DOHH2 (cell line): Measurements from ENCODE around the gene COPS4.
A peak's percentile ranks its signal among the peaks of the same experiment; 100 is the strongest.
"Not testable (repeated sequence)": the region's sequence is repeated elsewhere in the genome, so short reads cannot be mapped to it uniquely, and the experiment has no call there.

ENCODE experiments used
- H3F3A ChIP-seq: fragments of 200-600 bp; sonication (generic), shearing (Covaris generic); 2 replicates; pipeline ENCODE4 v1.6.0; 2016; ENCODE audit warnings: antibody characterized with exemption, mild to moderate bottlenecking; ENCODE audit not compliant: control insufficient read depth, insufficient read depth
- H3K27ac ChIP-seq: fragments of 200-600 bp; sonication (generic); 2 replicates; pipeline ENCODE4 v1.5.1; 2014; ENCODE audit warnings: low read depth, mild to moderate bottlenecking, low read length, moderate library complexity
- H3K27me3 ChIP-seq: fragments of 200-600 bp; sonication (generic); 2 replicates; pipeline ENCODE4 v1.6.1; 2014; ENCODE audit warnings: mild to moderate bottlenecking, low read length, mixed read lengths; ENCODE audit not compliant: control insufficient read depth
- H3K36me3 ChIP-seq: fragments of 200-600 bp; sonication (generic); 2 replicates; pipeline ENCODE4 v1.6.1; 2014; ENCODE audit warnings: mild to moderate bottlenecking, low read length, moderate library complexity, mixed read lengths; ENCODE audit not compliant: control insufficient read depth
- H3K4me1 ChIP-seq: fragments of 200-600 bp; sonication (generic); 2 replicates; pipeline ENCODE4 v1.6.1; 2014; ENCODE audit warnings: mild to moderate bottlenecking, low read length, mixed read lengths; ENCODE audit not compliant: control insufficient read depth
- H3K4me2 ChIP-seq: fragments of 200-600 bp; sonication (generic); 2 replicates; pipeline ENCODE4 v1.6.0; 2014; ENCODE audit warnings: mild to moderate bottlenecking, low read length, moderate library complexity
- H3K4me3 ChIP-seq: fragments of 200-600 bp; sonication (generic); 2 replicates; pipeline ENCODE4 v1.5.1; 2014; ENCODE audit warnings: mild to moderate bottlenecking, low read length, mixed read lengths
- H3K79me2 ChIP-seq: fragments of 200-600 bp; sonication (generic); 2 replicates; pipeline ENCODE4 v1.6.1; 2014; ENCODE audit warnings: mild to moderate bottlenecking, low read length, mixed read lengths; ENCODE audit not compliant: control insufficient read depth
- H3K9me2 ChIP-seq: fragments of 200-600 bp; sonication (generic); replicated peaks from 2 replicates; pipeline ENCODE4 v1.6.1; 2014; ENCODE audit warnings: mild to moderate bottlenecking, low read length, mixed read lengths; ENCODE audit not compliant: control insufficient read depth
- H3K9me3 ChIP-seq: fragments of 200-600 bp; sonication (generic); 2 replicates; pipeline ENCODE4 v1.6.1; 2014; ENCODE audit warnings: antibody characterized with exemption, low read length, mixed read lengths; ENCODE audit not compliant: control insufficient read depth, insufficient read depth
- H4K20me1 ChIP-seq: fragments of 200-600 bp; sonication (generic); 2 replicates; pipeline ENCODE4 v1.6.0; 2014; ENCODE audit warnings: low read depth, mild to moderate bottlenecking, antibody characterized with exemption, low read length, moderate library complexity; ENCODE audit not compliant: control insufficient read depth, insufficient read depth
- CTCF ChIP-seq: fragments of 200-600 bp; sonication (generic); IDR thresholded peaks from one replicate; pipeline ENCODE4 v1.5.1; 2014; ENCODE audit warnings: antibody characterized with exemption, mild to moderate bottlenecking, low read depth, low read length; ENCODE audit not compliant: poor library complexity, severe bottlenecking
- EZH2phosphoT487 ChIP-seq: fragments of 200-600 bp; sonication (generic); IDR thresholded peaks from 2 replicates; pipeline ENCODE4 v1.6.1; 2017; ENCODE audit warnings: borderline replicate concordance, mild to moderate bottlenecking, antibody characterized with exemption, low read length, moderate library complexity, mixed read lengths

COPS4 gene

GRCh38 chr4:83074086-83074704, 39.2 kb downstream of the COPS4 start:
- Histone ChIP-seq H3K36me3 (peaks cover 12% of the 10 kb centered on the region), H3K4me1 (peaks cover 4% of the 10 kb centered on the region; the same call in 1 of the 2 replicates), H3K27me3 (no peaks in the 10 kb centered on the region), H4K20me1 (no peaks in the 10 kb centered on the region), H3K9me3 (no peaks in the 10 kb centered on the region), H3K79me2 (no peaks in the 10 kb centered on the region), H3K9me2 (no peaks in the 10 kb centered on the region), H3K27ac (no peak overlapping the region), H3K4me2 (peak overlapping the region; percentile 30; the same call in 1 of the 2 replicates), H3K4me3 (no peak overlapping the region), H3F3A (no peaks in the 10 kb centered on the region)
- TF ChIP-seq CTCF (peak; percentile 70), EZH2phosphoT487 (no peak)

GRCh38 chr4:83074783-83075182, 39.8 kb downstream of the COPS4 start:
- not testable (repeated sequence) for H4K20me1 ChIP-seq, H3F3A ChIP-seq, H3K27me3 ChIP-seq, H3K36me3 ChIP-seq, H3K9me3 ChIP-seq, H3K4me2 ChIP-seq, H3K4me3 ChIP-seq, H3K27ac ChIP-seq, H3K9me2 ChIP-seq, H3K4me1 ChIP-seq, H3K79me2 ChIP-seq

GRCh38 chr4:83075311-83076095, 40.5 kb downstream of the COPS4 start:
- Histone ChIP-seq H3K36me3 (peaks cover 10% of the 10 kb centered on the region), H4K20me1 (no peaks in the 10 kb centered on the region), H3K9me3 (no peaks in the 10 kb centered on the region), H3K4me1 (peaks cover 4% of the 10 kb centered on the region; the same call in 1 of the 2 replicates), H3K4me2 (no peak overlapping the region), H3K4me3 (no peak overlapping the region), H3K27me3 (no peaks in the 10 kb centered on the region), H3K79me2 (no peaks in the 10 kb centered on the region), H3K9me2 (no peaks in the 10 kb centered on the region), H3F3A (no peaks in the 10 kb centered on the region), H3K27ac (no peak overlapping the region)
- TF ChIP-seq EZH2phosphoT487 (no peak), CTCF (no peak)

DNA sequence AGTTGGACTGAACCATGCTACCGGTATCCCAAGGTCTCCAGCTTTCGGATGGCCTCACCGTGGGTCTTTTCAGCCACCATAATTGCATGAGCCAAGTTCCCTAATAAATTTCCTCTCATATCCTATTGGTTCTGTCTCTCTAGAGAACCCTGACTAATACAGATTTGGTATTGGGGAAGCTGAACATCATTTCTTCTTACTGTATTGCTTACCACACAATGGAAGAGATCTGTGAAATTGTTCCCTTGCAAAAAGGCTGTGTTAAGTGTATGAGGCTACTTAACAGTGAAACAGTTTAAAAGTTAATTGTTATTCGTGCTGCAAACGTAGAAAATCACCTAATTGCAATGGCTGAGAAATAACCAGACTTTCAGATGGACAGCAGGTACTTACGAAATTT, 45.6 kb downstream of the COPS4 start:
- no peaks in the 10 kb centered on the region for H3F3A ChIP-seq
- no peaks in the 10 kb centered on the region for H3K27me3 ChIP-seq
- H3K9me2 ChIP-seq, result no peaks in the 10 kb centered on the region
- no peaks in the 10 kb centered on the region for H3K9me3 ChIP-seq
- H4K20me1 ChIP-seq, result no peaks in the 10 kb centered on the region
- H3K4me2 ChIP-seq, result no peak overlapping the region
- H3K4me3 ChIP-seq, result no peak overlapping the region
- TF ChIP-seq EZH2phosphoT487, result no peak
- TF ChIP-seq CTCF, result no peak
- peaks cover 5% of the 10 kb centered on the region for H3K36me3 ChIP-seq
- H3K4me1 ChIP-seq, result 0 out of 2 replicates have a peak, but pooled peaks cover 2% of the 10 kb centered on the region
- H3K79me2 ChIP-seq, result no peaks in the 10 kb centered on the region
- no peak overlapping the region for H3K27ac ChIP-seq
